ENCODE measurements around the gene SLAMF7.

Gene SLAMF7

GRCh38 chr1:160747717-160748116, 8.7 kb downstream of the SLAMF7 start:
- no peak for DNase-seq

- DNase-seq = peak; percentile 32
Observed at GRCh38 chr1:160748181-160748877, 9.3 kb downstream of the SLAMF7 start.

GRCh38 chr1:160748878-160749269, 9.8 kb downstream of the SLAMF7 start:
- no peak for DNase-seq

GRCh38 chr1:160750608-160751007, 11.6 kb downstream of the SLAMF7 start:
- no peak for DNase-seq

- DNase-seq = no peak
Observed at GRCh38 chr1:160752406-160752805, 13.4 kb downstream of the SLAMF7 start.

- DNase-seq = no peak
Observed at GRCh38 chr1:160752924-160753323, 13.9 kb downstream of the SLAMF7 start.

- no peak for DNase-seq
Observed at GRCh38 chr1:160753594-160753993, 14.5 kb downstream of the SLAMF7 start.

GRCh38 chr1:160755461-160755860, 16.4 kb downstream of the SLAMF7 start:
- no peak for DNase-seq

- DNase-seq = no peak
Observed at GRCh38 chr1:160755911-160756848, 17.1 kb downstream of the SLAMF7 start.

- DNase-seq = no peak
Observed at GRCh38 chr1:160756849-160757201, 17.8 kb downstream of the SLAMF7 start.

- no peak for DNase-seq
Observed at GRCh38 chr1:160758521-160758920, 19.5 kb downstream of the SLAMF7 start.

- no peak for DNase-seq
Observed at GRCh38 chr1:160759740-160760139, 20.7 kb downstream of the SLAMF7 start.

GRCh38 chr1:160761046-160761445, 22.0 kb downstream of the SLAMF7 start:
- DNase-seq = no peak

GRCh38 chr1:160761886-160762285, 22.8 kb downstream of the SLAMF7 start:
- no peak for DNase-seq

- no peak for DNase-seq
Observed at GRCh38 chr1:160763993-160764392, 24.9 kb downstream of the SLAMF7 start.

- no peak for DNase-seq
Observed at GRCh38 chr1:160767395-160768294, 28.6 kb downstream of the SLAMF7 start.

GRCh38 chr1:160768295-160768657, 29.2 kb downstream of the SLAMF7 start:
- peak; percentile 65 for DNase-seq

- no peak for DNase-seq
Observed at GRCh38 chr1:160772331-160772730, 33.3 kb downstream of the SLAMF7 start.

- no peak for DNase-seq
Observed at GRCh38 chr1:160773093-160773492, 34.0 kb downstream of the SLAMF7 start.

- DNase-seq = no peak
Observed at GRCh38 chr1:160774886-160775719, 36.1 kb downstream of the SLAMF7 start.

- no peak for DNase-seq
Observed at GRCh38 chr1:160776178-160776577, 37.1 kb downstream of the SLAMF7 start.

GRCh38 chr1:160777486-160778089, 38.5 kb downstream of the SLAMF7 start:
- DNase-seq = peak; percentile 68

All from hematopoietic multipotent progenitor cell treated with erythropoietin and hydrocortisone succinate and interleukin-3 and kit ligand, for 8 days (in vitro differentiated cells).